GM12878 (cell line): ENCODE data around the gene GPR39. TPM values are rescaled to one million over a fixed set of nuclear protein-coding genes. Genes with fewer than 3 reads are reported as not detected.

ENCODE experiments used
- ATAC-seq: fragments of 200-7000 bp; cut with Tn5 transposase; 3 replicates; pipeline ENCODE4 v1.9.1; 2020; ENCODE audit warnings: mild to moderate bottlenecking, moderate library complexity
- BruUV-seq: library from RNA; stranded (reverse); fragments of 400-500 nt; replicated peaks from 2 replicates; lab custom pipeline; 2021; lab: Mats Ljungman, UMichigan
- CTCF ChIA-PET: fragments of 300-600 bp; sonication (Branson Sonifier 250); formaldehyde crosslinking; extraction: SDS; loops from one replicate; lab custom pipeline; 2021; ENCODE audit warnings: inconsistent platforms; lab: Yijun Ruan, JAX
- POLR2A ChIA-PET: fragments of 350-600 bp; formaldehyde crosslinking; extraction: SDS; loops from one replicate; lab custom pipeline; 2021; ENCODE audit warnings: inconsistent platforms; lab: Charles Lee
- RAD21 ChIA-PET: fragments of 300-600 bp; sonication (Branson Sonifier 250); formaldehyde crosslinking; loops from one replicate; lab custom pipeline; 2023; ENCODE audit warnings: antibody characterized with exemption; ENCODE audit not compliant: unreplicated experiment; lab: Charles Lee
- SMC1A ChIA-PET: fragments of 300-600 bp; sonication (Branson Sonifier 250); formaldehyde crosslinking; loops from one replicate; lab custom pipeline; 2023; ENCODE audit not compliant: unreplicated experiment, uncharacterized antibody; lab: Charles Lee
- DNase-seq: peaks from one replicate; pipeline ENCODE4 v3.0.0-alpha.2; 2011; ENCODE audit warnings: low read depth, low spot score
- FAIRE-seq: peaks from 3 replicates; lab custom pipeline; 2011; peaks lifted over from hg19 to GRCh38; lab: Jason Lieb, UNC
- H2AFZ ChIP-seq: 2 replicates; pipeline ENCODE4 v1.6.0; 2011; ENCODE audit warnings: low read depth, low read length, control low read depth; ENCODE audit not compliant: control insufficient read depth
- H3K27ac ChIP-seq: 2 replicates; pipeline ENCODE4 v1.5.1; 2011; ENCODE audit warnings: control low read depth; ENCODE audit not compliant: control insufficient read depth, insufficient read depth
- H3K27me3 ChIP-seq, 2 experiments: replicated peaks in 1 of 2; 2 replicates each; pipeline versions ENCODE4 v1.6.0 to v1.6.1; 2011; ENCODE audit warnings: low read length in 1 of 2; ENCODE audit not compliant: control insufficient read depth in 2 of 2, insufficient read depth in 2 of 2
- H3K36me3 ChIP-seq, 2 experiments: 2 replicates each; pipeline ENCODE4 v1.5.1; 2011; ENCODE audit warnings: low read length in 1 of 2; ENCODE audit not compliant: control insufficient read depth in 2 of 2, insufficient read depth in 2 of 2
- H3K4me1 ChIP-seq: 2 replicates; pipeline ENCODE4 v1.6.1; 2011; ENCODE audit warnings: mild to moderate bottlenecking, low read length, moderate library complexity, mixed read lengths; ENCODE audit not compliant: control insufficient read depth, insufficient read depth
- H3K4me2 ChIP-seq: 2 replicates; pipeline ENCODE4 v1.6.0; 2011; ENCODE audit warnings: control low read depth; ENCODE audit not compliant: control insufficient read depth, insufficient read depth
- H3K4me3 ChIP-seq: fragments of 200-600 bp; sonication (generic); 2 replicates; pipeline ENCODE4 v1.5.1; 2016
- H3K79me2 ChIP-seq: 2 replicates; pipeline ENCODE4 v1.6.0; 2011; ENCODE audit warnings: low read length; ENCODE audit not compliant: control insufficient read depth, insufficient read depth
- H3K9ac ChIP-seq: 2 replicates; pipeline ENCODE4 v1.8.0; 2011; ENCODE audit warnings: low read length, control low read depth, mixed read lengths; ENCODE audit not compliant: control insufficient read depth, insufficient read depth
- H3K9me3 ChIP-seq: replicated peaks from 3 replicates; pipeline ENCODE4 v1.5.1; 2011; ENCODE audit warnings: mild to moderate bottlenecking, low read length; ENCODE audit not compliant: control insufficient read depth, insufficient read depth
- H4K20me1 ChIP-seq: 2 replicates; pipeline ENCODE4 v1.6.0; 2011; ENCODE audit not compliant: control insufficient read depth, insufficient read depth
- CBX5 ChIP-seq: sonication (generic); IDR thresholded peaks from 2 replicates; pipeline ENCODE4 v1.6.1; 2016; ENCODE audit warnings: low read depth, moderate library complexity, mild to moderate bottlenecking, inconsistent platforms
- CUX1 ChIP-seq: IDR thresholded peaks from 2 replicates; pipeline ENCODE4 v1.6.1; 2012; ENCODE audit warnings: improper control_type of control experiment, low read depth, low read length; ENCODE audit not compliant: insufficient replicate concordance
- E2F4 ChIP-seq: IDR thresholded peaks from 2 replicates; pipeline ENCODE4 v1.6.1; 2012; ENCODE audit warnings: low read depth, low read length, improper control_type of control experiment
- EED ChIP-seq: sonication (generic); IDR thresholded peaks from 2 replicates; pipeline ENCODE4 v1.6.1; 2016; ENCODE audit warnings: antibody characterized with exemption, low read depth
- HCFC1 ChIP-seq: fragments of 150-350 bp; IDR thresholded peaks from 2 replicates; pipeline ENCODE4 v1.6.1; 2014; ENCODE audit warnings: low read length
- KDM1A ChIP-seq: fragments of 200-600 bp; sonication (generic); IDR thresholded peaks from 2 replicates; pipeline ENCODE4 v1.6.1; 2016; ENCODE audit warnings: borderline replicate concordance
- MAX ChIP-seq: IDR thresholded peaks from 2 replicates; pipeline ENCODE4 v1.6.1; 2012; ENCODE audit warnings: low read depth, low read length, improper control_type of control experiment
- POLR2AphosphoS2 ChIP-seq: IDR thresholded peaks from 2 replicates; pipeline ENCODE4 v1.6.1; 2011; ENCODE audit warnings: low read depth, mild to moderate bottlenecking, low read length, improper control_type of control experiment, moderate library complexity
- TARDBP ChIP-seq: IDR thresholded peaks from 2 replicates; pipeline ENCODE4 v1.6.1; 2016; ENCODE audit warnings: borderline replicate concordance
- WGBS: methylation state at CpG from one replicate; pipeline ENCODE4 v1.1.6; 2016; ENCODE audit warnings: low lambda C conversion rate; ENCODE audit not compliant: insufficient replicate concordance, insufficient coverage; ENCODE audit errors: missing lambda C conversion rate; 5-methylcytosine and 5-hydroxymethylcytosine counted together
- in situ Hi-C: fragments of 300-500 bp; cut with MboI; formaldehyde crosslinking; loops from 9 replicates; pipeline ENCODE4 v1.14.3; 2018; ENCODE audit warnings: mixed read lengths
- intact Hi-C: fragments of 100-400 bp; cut with micrococcal nuclease; formaldehyde crosslinking; loops from one replicate; pipeline ENCODE4 v1.14.2; 2022; ENCODE audit not compliant: unreplicated experiment
- polyA plus RNA-seq, 11 experiments: library from polyadenylated mRNA; depleted of rRNA in 4 of 11; unstranded in 6 of 11; stranded (reverse) in 5 of 11; fragments of >200 nt; fragmentation: Nextera tagmentation in 4 of 11; fragmentation: Illumina TruSeq in 1 of 11; extraction: Ambion mirVana in 4 of 11; extraction: Trizol in 1 of 11; gene quantifications; 1 replicate in 1 of 11; 2 replicates in 10 of 11; pipeline versions ENCODE4 v1.2.1 to v1.2.3, GENCODE V29; 2011 to 2016; ENCODE audit warnings: inconsistent platforms in 2 of 11, missing spikeins in 2 of 11, low read depth in 1 of 11
- total RNA-seq, 4 experiments: library from RNA; depleted of rRNA in 3 of 4; stranded (reverse); fragments of >200 nt in 3 of 4; fragmentation: Illumina TruSeq in 1 of 4; extraction: Trizol in 1 of 4; gene quantifications; 2 replicates each; pipeline versions ENCODE4 v1.2.1 to v1.2.3, GENCODE V29; 2013 to 2021
- TF ChIP-seq, protein P1 (sequence below): IDR thresholded peaks from 2 replicates; pipeline ENCODE4 v1.6.1; 2011; ENCODE audit warnings: mild to moderate bottlenecking, low read depth, low read length, moderate library complexity; ENCODE audit not compliant: insufficient replicate concordance

Gene GPR39
- total and polyA plus RNA-seq, 10 of the 15 experiments (the other 5 are each of a cell fraction or from before 2014, with no cell fraction given), result 0.05 to 0.23 TPM; not detected in 8

DNA sequence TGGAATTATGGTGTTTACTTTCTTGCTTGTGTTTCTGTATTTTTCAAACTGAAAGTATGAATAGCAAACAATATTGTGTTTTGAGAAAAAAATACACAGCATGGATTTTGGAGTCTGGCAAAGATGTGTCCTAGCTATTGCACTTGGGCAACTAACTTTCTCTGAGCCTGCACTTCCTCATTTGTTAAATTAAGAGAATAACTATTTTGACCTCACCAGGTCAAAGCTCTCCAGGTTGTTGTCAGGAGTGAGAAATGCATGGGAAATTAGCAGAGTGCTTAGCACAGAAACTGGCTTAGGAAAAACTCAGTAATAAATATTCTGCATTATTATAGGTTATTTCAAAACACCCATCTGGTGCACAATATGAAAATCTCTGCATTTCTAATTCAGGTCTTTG lies 225.2 kb downstream of the GPR39 start:
- TF ChIP-seq HCFC1, result no peak
- TF ChIP-seq, protein P1, sequence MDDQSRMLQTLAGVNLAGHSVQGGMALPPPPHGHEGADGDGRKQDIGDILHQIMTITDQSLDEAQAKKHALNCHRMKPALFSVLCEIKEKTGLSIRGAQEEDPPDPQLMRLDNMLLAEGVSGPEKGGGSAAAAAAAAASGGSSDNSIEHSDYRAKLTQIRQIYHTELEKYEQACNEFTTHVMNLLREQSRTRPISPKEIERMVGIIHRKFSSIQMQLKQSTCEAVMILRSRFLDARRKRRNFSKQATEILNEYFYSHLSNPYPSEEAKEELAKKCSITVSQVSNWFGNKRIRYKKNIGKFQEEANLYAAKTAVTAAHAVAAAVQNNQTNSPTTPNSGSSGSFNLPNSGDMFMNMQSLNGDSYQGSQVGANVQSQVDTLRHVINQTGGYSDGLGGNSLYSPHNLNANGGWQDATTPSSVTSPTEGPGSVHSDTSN, result no peak
- no peak for TF ChIP-seq E2F4
- TF ChIP-seq EED, result no peak
- TF ChIP-seq, all 136 proteins: peak for 0
- Histone ChIP-seq H3K79me2 (no peaks in the 10 kb centered on the region), H2AFZ (no peak overlapping the region), H3K4me3 (no peak overlapping the region), H3K27ac (no peak overlapping the region), H3K9ac (no peak overlapping the region), H3K36me3 (no peaks in the 10 kb centered on the region), H3K27me3 (no peaks in the 10 kb centered on the region; a peak in 1 of 4 replicates), H3K4me2 (no peak overlapping the region), H4K20me1 (no peaks in the 10 kb centered on the region), H3K4me1 (no peaks in the 10 kb centered on the region), H3K9me3 (no peaks in the 10 kb centered on the region)
- in situ Hi-C loops, result no loop called here
- ChIA-PET RAD21 (no interaction called here), SMC1A (interaction anchor here (0.6 kb wide), 1 partner anchor 10 kb away, joined by 3 read pairs; no protein-coding TSS in a partner anchor), POLR2A (interaction anchor here (0.6 kb wide), 1 partner anchor 691 kb away, joined by 3 read pairs; no protein-coding TSS in a partner anchor), CTCF (no interaction called here)
- DNase-seq (no peak), ATAC-seq (no peak), FAIRE-seq (no peak)
- BruUV-seq, result no TSS peak
- intact Hi-C loops, result no loop called here

GRCh38 chr2:132642415-132642814 lies 225.8 kb downstream of the GPR39 start:
- intact Hi-C loops, result no loop called here
- no peak for ATAC-seq
- no TSS peak for BruUV-seq
- no peak for TF ChIP-seq MAX
- no peak for TF ChIP-seq CUX1
- no peak for TF ChIP-seq POLR2AphosphoS2
- TF ChIP-seq TARDBP, result no peak
- TF ChIP-seq KDM1A, result no peak
- no peak for TF ChIP-seq CBX5

More at GRCh38 chr2:132642415-132642814, 225.8 kb downstream of the GPR39 start:
- no peak overlapping the region for H3K4me2 ChIP-seq
- H3K36me3 ChIP-seq, result no peaks in the 10 kb centered on the region
- RAD21 ChIA-PET, result no interaction called here
- in situ Hi-C loops, result no loop called here
- no peaks in the 10 kb centered on the region for H3K79me2 ChIP-seq
- H3K9ac ChIP-seq, result no peak overlapping the region
- CTCF ChIA-PET, result no interaction called here
- POLR2A ChIA-PET, result interaction anchor here (0.6 kb wide), 1 partner anchor 691 kb away, joined by 3 read pairs; no protein-coding TSS in a partner anchor
- WGBS, result 17% methylated on average over 2 of the region's 2 CpGs
- H3K27me3 ChIP-seq, result no peaks in the 10 kb centered on the region; a peak in 1 of 4 replicates
- no peaks in the 10 kb centered on the region for H3K9me3 ChIP-seq
- no peaks in the 10 kb centered on the region for H3K4me1 ChIP-seq
- DNase-seq, result no peak
- no peak overlapping the region for H3K4me3 ChIP-seq
- H2AFZ ChIP-seq, result no peak overlapping the region
- H4K20me1 ChIP-seq, result no peaks in the 10 kb centered on the region
- SMC1A ChIA-PET, result interaction anchor here (0.6 kb wide), 1 partner anchor 10 kb away, joined by 3 read pairs; no protein-coding TSS in a partner anchor
- FAIRE-seq, result no peak
- H3K27ac ChIP-seq, result no peak overlapping the region
